HG02642 (cell line): Measurements from ENCODE around the gene MS4A1.
A peak's percentile ranks its signal among the peaks of the same experiment; 100 is the strongest.
"Not testable (repeated sequence)": the region's sequence is repeated elsewhere in the genome, so short reads cannot be mapped to it uniquely, and the experiment has no call there.

ENCODE experiments used
- ATAC-seq: cut with Tn5 transposase; IDR thresholded peaks from one replicate; pipeline ENCODE4 v1.9.1; 2021; ENCODE audit warnings: mild to moderate bottlenecking; ENCODE audit not compliant: unreplicated experiment, poor library complexity

Gene MS4A1

DNA sequence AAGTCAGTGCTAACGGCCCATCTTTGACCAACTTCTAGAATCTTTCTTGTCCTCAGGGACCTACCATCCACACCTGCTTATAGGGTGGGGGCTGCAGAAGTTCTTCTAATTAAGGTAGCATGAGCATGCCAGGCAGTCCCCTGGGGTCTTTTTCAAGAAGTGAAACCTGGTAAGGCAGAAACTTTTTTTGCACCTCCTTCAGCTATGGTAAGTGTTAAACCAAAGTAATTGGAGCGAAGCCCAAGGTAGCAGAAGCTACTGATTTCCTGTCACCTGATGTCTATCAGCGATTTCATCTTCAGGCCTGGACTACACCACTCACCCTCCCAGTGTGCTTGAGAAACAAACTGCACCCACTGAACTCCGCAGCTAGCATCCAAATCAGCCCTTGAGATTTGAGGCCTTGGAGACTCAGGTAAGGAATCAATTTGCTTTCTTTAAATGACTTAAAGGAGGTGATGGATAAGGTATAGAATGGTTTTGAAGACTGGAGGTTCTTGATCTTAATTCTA, at the start of gene MS4A1:
MS4A1 (plus strand) TSS at position 317 of the 512 bp plus-strand sequence. CDS start 6,528 bp downstream, outside the sequence.
- ATAC-seq: peak; percentile 85

DNA sequence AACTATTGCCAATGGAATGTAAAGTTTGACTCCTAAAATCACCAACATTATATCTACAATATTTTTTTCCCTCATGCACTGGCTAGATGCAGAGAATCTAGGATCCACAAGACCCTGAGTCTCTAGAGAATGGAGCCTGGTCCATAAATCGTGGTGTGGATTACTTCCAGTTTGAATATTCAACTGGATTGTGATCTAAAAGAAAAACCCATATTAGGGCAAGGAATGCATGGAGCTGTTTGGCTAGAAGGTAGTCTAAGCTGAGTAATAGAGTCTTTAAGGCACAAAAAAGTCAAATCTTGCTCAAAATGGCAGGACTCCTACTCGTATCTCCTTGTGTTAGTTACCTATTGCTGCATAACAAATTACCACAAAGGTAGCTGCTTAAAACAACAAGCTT, 35.6 kb upstream of the MS4A1 start:
- no peak for ATAC-seq

DNA sequence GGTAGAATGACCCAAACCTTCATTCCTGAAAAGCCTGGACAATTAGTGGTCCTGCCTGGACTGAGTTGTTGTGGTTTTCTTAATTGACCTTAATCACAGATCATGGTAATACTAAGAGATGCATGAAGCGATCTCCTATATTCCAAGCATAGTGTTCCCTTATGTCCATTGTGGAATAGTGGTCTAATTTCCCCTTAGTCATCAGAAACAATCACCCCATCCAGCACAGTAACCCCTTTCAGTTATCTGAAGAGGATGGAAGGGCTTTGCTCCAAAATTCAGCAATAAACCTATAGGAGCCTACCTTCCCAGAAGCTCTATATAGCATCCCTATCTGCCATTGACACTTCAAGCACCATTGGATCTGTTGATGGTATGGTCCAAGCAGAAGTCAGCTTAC, 33.0 kb upstream of the MS4A1 start:
- no peak for ATAC-seq

DNA sequence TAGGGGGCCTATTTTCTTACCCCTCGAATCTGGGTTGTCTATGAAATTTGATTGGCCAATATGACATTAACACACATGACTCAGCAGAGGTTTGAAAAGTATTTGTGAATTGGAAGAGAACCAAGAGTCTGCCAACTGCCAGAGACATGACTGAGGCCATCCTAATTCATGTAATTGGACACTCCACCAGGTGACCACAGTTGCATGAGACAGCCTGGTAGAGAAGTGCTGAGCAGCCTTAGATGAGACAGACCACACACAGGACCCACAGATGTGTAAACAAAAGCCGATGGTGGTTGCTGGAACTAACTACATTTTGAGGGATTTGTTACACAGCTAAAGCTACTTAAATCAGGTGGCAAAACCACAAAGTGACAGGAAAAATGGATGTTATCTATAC, 27.1 kb upstream of the MS4A1 start:
- ATAC-seq: no peak

DNA sequence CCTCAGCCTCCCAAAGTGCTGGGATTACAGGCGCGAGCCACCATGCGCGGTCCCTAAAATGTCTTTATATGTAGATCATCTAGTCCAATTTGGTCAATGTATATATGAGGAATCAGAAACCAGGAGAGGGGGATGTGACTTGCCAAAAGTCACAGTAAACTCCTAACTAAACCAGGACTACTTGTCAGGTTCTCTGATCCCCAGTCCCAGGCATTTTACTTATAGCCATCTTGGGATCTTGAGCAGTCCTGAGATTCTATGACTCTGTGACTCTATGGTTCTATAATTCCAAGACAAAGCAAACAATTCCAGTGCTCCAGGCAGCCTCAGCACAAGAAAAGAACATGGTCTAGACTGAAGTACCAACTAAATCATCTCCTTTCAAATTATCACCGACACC, 26.4 kb upstream of the MS4A1 start, which contains the start of gene MS4A5:
MS4A5 (plus strand) TSS at position 301 of the 400 bp plus-strand sequence. CDS start 103 bp downstream, outside the sequence.
- no peak for ATAC-seq

DNA sequence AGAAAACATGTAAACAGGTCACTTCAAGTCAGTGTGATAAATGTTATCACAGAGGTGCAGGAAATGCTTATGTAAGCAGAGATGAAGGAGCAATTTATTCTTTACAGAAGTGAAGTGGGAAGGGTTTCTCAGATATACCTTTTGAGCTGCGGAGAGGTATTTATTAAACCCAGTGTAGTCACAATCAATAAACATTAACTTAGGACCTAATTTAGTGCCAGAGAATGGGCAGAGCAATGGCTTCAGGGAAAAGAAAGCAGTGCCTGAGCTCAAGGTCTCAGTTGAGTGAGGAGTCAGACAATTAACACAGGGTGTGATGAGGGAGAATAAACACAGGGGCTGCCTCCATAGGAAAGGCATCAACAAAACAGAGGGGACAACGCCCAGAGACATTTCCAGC, 24.4 kb upstream of the MS4A1 start:
- ATAC-seq: no peak

DNA sequence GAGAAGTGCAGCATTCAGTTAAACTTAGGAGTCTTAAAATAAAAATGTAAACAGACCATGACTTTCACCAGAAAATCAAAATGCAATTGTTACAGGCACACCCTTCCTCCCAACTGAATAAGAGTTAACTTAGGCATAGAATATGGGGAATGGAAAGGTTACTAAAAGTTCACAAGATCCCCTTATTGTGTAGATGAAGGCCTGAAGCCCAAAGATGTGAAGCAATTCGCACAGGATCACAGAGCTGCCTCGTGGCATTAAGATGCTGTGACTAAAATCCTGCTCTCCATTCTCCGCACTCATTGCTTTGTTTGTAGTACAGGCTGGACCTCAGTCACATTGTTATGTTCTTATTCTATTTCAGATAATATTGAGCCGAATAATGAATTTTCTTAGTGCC, 22.2 kb upstream of the MS4A1 start:
- no peak for ATAC-seq

DNA sequence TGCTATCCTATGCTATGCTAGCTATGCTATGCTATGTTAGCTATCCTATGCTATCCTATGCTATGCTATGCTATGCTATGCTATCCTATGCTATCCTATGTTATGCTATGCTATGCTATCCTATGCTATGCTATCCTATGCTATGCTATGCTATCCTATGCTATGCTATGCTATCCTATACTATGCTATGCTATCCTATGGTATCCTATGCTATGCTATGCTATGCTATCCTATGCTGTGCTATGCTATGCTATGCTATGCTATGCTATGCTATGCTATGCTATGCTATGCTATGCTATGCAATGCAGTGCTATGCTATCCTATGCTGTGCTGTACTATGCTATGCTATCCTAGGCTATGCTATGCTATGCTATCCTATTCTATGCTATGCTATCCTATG, 8.6 kb upstream of the MS4A1 start:
- ATAC-seq: no peak

DNA sequence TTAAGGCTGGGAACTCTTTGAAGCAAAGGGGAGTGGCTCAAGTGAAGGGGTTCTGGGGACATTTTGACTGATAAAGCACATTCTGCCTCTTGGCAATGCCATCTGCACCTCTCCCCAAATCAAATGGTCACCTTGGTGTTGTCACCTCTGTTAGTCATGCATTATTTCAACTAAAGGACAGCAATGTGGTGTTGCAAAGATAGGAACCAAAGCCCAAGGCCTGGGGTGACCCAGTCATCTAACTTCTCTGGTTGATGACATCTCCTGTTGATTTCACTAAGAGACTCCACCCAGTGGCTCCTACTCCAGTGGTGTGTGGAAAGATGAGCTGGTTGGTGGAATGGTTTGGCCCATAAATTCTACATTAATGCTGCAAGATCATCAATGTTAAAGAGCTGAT, 7.8 kb upstream of the MS4A1 start:
- no peak for ATAC-seq

DNA sequence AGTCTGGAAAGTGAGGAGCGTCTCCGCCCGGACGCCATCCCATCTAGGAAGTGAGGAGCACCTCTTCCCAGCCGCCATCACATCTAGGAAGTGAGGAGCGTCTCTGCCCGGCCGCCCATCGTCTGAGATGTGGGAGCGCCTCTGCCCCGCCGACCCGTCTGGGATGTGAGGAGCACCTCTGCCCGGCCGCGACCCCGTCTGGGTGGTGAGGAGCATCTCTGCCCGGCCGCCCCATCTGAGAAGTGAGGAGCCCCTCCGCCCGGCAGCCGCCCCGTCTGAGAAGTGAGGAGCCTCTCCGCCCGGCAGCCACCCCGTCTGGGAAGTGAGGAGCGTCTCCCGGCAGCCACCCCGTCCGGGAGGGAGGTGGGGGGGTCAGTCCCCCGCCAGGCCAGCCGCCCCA, 4.5 kb upstream of the MS4A1 start:
- not testable (repeated sequence) for ATAC-seq

DNA sequence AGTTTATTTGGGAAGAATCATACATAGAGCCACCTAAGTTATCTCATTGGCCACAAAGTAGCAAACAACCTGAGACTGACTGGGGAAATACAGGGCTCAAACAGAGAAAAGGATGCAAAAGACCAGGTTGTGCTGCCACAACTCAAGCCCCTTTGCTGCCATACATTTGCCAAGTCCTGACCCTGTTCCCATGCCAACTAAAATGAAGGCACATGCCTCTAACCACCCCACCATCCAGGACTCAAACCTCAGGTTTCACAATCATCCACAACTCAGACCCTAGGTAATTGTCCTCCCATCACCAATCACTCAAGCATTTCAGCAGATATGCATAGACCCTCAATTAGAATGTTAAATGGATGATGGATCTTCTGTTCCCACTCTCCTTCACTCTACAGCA, 1.4 kb upstream of the MS4A1 start:
- no peak for ATAC-seq

DNA sequence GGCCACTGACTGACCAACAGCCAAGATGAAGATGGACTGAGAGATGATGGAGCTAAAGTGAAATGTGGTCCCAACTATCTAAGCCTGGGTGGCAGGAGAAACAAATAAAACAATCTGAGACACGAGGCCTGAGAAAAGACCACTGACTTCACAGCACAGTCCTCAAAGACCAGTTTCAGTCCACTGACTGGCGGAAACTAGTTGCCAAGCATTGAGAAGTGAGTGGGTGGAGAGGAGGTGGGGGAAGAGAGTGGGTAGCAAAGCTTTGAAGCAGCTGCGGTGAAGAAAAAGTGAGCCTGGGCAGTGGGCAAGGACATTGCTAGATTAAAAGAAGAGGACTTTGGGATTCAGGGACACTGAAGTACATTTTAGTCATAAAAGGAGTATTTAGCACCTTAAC, 1.9 kb downstream of the MS4A1 start:
- ATAC-seq: peak; percentile 38

DNA sequence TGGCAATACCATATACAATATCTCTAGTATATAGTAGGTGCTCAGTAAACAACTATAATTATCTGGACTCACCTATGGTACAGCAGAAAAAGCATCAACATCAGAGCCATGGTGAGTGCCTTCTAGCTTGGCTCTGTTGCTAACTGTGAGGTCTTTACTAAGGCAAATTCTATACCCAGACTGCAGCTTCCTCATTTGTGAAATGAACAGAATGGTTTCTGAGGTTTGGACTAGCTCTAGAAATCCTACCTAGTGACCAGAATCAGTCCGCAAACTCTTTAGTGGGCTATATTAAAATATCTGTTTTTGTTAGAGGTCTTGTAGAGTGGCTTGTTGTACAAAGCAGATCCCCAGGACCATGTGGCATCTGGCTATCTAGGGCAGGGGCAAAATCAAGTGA, 3.7 kb downstream of the MS4A1 start:
- ATAC-seq: no peak

DNA sequence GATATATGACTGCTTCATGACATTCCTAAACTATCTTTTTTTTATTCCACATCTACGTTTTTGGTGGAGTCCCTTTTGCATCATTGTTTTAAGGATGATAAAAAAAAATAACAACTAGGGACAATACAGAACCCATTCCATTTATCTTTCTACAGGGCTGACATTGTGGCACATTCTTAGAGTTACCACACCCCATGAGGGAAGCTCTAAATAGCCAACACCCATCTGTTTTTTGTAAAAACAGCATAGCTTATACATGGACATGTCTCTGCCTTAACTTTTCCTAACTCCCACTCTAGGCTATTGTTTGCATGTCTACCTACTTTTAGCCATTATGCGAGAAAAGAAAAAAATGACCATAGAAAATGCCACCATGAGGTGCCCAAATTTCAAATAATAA, 13.2 kb downstream of the MS4A1 start:
- ATAC-seq: no peak

DNA sequence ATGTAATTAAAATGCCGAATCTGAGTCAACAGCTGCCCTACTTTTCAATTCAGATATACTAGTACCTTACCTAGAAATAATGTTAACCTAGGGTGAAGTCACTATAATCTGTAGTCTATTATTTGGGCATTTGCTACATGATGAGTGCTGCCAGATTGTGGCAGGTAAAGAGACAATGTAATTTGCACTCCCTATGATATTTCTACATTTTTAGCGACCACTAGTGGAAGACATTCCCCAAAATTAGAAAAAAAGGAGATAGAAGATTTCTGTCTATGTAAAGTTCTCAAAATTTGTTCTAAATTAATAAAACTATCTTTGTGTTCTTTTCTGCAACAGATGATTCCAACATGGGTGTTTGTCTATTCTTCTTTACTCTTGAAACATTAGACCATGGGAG, 14.1 kb downstream of the MS4A1 start:
- no peak for ATAC-seq

DNA sequence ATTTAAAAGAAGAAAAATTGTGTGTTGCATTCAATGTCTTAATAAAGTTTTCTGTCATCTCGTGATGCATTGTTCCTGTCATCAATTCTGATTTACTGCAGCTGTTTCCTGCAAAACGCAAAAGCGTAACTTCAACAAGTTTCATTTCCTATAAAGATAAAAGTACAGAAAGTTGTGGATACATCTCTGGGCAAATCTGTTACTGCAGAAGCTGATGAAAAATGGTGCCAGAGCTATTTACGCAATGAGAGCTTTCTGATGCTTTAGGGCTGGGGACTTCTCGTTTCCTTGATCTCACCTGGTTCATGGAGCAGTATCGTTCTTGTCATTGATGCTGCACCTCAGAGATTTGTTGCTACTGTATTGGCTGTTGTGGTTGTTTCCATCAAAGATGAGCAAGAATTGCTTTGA, 21.4 kb downstream of the MS4A1 start:
- peak; percentile 62 for ATAC-seq

DNA sequence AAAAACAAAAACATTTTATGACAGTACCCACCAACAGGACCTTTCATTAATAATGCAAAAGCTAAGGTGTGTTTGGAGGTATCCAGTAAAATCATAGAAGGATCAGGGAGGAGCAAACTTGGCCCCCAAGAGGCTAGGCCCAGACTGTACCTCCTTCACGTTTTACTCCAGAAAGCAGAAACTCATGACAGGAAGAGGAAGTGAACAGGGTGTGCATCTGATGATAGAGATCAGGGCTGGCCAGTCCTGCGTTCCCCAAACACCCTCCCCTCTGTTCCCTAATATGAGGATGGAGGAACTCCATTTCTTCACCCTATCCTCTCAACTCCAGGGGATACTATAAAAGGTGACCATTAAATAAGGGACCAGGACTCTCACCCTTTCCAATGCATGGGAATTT, 26.7 kb downstream of the MS4A1 start:
- peak; percentile 55 for ATAC-seq

DNA sequence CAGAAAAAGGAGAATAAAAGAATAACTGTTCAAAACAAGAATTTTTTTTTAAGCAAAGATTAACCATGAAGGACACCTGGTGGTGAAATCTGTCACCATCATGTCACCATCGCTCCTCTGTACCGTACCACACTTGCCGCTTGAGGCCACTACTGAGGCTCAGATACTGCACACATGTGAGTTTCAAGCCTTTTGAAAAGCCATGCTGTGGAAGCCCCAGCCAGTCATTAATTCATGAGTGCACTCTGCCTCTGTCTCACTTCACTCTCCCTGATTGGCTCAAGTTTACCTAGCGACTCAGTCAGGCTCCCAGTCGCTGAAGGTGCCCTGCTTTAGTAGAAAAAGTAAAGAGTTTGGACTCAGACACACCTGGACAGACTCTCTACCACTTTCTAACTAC, 30.3 kb downstream of the MS4A1 start:
- peak; percentile 96 for ATAC-seq

DNA sequence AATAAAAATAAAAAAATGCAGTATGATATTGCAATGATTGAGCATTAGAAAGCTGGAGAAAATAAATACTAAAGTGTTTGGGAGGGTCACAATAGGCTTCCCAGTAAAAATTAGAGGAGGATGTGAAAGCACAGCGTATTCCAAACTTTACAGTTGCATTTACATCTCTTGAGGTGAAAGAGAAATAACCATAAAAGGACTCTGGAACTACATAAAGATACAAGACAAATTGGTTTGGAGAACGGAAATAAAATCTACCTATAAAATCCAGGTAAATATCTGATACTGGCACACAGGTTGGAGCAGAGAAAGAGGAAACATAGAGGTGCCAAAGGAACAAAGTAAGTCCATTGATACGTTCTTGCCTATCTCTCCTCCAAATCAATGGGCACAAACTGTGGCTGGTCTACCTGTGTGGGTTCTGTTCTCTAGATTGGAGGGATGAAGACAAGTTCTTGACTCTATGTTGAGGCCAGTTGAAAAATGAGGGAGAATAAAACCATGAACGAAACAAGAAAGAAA, 36.9 kb downstream of the MS4A1 start, which contains the start of gene MS4A12:
MS4A12 (plus strand) TSS at position 291 of the 522 bp plus-strand sequence. CDS start 4,541 bp downstream, outside the sequence.
- ATAC-seq: no peak

DNA sequence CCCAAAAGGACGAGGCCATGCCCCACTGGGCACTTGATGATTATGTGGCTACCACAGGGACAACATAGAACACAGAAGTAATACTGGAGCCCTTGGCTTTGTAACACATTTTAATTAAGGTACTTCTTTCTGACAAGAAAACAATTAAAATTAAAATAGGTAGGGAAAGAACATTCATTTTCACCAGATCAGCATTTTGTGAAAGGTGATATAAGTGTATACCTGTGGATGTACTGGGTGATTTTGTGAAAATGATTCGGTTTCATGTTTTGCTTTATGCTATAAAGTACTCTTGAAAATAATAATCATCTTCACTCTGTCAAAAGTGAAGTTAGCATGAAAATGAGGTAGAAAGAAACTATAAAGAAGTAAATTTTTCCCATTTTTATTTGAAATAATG, 37.8 kb downstream of the MS4A1 start:
- ATAC-seq: no peak

DNA sequence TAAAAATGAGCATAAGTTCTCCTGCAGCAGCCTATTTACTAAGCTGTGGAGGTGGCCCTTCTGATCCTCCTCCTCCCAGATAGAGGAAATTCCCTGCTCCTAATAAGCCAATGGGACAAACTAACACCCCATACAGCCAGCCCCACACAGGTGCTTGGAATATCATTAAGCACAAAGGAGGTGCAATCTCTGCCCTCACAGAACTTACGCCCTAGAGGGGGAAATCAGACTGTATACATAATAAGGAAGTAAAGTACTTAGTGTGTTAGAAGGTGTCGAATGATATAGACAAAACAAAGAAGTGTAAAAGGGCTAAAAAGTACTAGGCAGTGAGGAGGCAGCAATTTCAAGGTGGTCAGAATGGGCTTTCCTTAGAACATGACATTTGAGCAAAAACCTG, 42.8 kb downstream of the MS4A1 start:
- peak; percentile 24 for ATAC-seq

DNA sequence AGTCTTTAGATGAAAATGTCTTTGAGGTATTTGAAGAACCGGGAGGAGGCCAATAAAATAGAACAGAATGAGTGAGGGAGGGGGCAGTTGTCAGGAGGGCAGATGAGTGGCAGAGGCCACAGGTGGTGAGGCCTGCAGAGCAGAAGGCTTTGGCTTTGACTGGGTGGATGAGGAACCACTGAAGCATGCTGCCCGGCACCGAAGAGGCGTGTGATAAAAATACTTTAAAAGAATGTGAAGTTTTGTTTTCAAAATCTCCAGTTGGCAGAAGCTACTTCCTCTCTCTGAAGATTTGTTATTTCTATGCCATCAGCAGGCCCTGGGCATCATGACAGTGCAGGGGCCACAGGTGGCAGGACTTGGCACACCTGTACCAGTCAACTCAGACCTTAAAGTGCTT, 43.2 kb downstream of the MS4A1 start:
- peak; percentile 59 for ATAC-seq
